A549 (cell line): ENCODE results near the gene THUMPD1.
"Not testable (repeated sequence)": the region's sequence is repeated elsewhere in the genome, so short reads cannot be mapped to it uniquely, and the experiment has no call there.

Experiments used
- BHLHE40 ChIP-seq: IDR thresholded peaks from 2 replicates; pipeline ENCODE4 v1.6.1; 2012; ENCODE audit warnings: low read depth, low read length, inconsistent platforms
- CEBPB ChIP-seq, 2 experiments: fragments of >200 bp in 1 of 2; sonication (Bioruptor Twin) in 1 of 2; formaldehyde crosslinking in 1 of 2; IDR thresholded peaks; 2 replicates each; pipeline ENCODE4 v1.6.1; 2012 to 2016
- CTCF ChIP-seq: fragments of >200 bp; sonication (Bioruptor Twin); formaldehyde crosslinking; IDR thresholded peaks from 3 replicates; pipeline ENCODE4 v1.5.1; 2016
- ELK1 ChIP-seq: fragments of 150-350 bp; IDR thresholded peaks from 2 replicates; pipeline ENCODE4 v1.6.1; 2014; ENCODE audit warnings: low read depth, mild to moderate bottlenecking, low read length
- HOXA7 ChIP-seq: fragments of 250-450 bp; sonication (Bioruptor Pico); IDR thresholded peaks from 2 replicates; pipeline ENCODE4 v1.5.0; 2020; ENCODE audit warnings: mild to moderate bottlenecking, moderate library complexity
- KDM1A ChIP-seq: fragments of 200-600 bp; sonication (generic); IDR thresholded peaks from 2 replicates; pipeline ENCODE4 v1.6.1; 2016; ENCODE audit warnings: low read depth, mild to moderate bottlenecking
- MAX ChIP-seq: IDR thresholded peaks from 2 replicates; pipeline ENCODE4 v1.6.1; 2012
- MYC ChIP-seq: IDR thresholded peaks from 2 replicates; pipeline ENCODE4 v1.6.1; 2012; ENCODE audit warnings: mild to moderate bottlenecking, inconsistent platforms, low read length, improper control_type of control experiment, borderline replicate concordance
- POLR2A ChIP-seq: IDR thresholded peaks from 2 replicates; pipeline ENCODE4 v1.6.1; 2012; ENCODE audit warnings: mild to moderate bottlenecking, low read length
- RARB ChIP-seq: fragments of 250-450 bp; sonication (Bioruptor Pico); IDR thresholded peaks from 2 replicates; pipeline ENCODE4 v1.8.0; 2021; ENCODE audit warnings: mild to moderate bottlenecking, moderate library complexity
- RCOR1 ChIP-seq: fragments of 150-350 bp; IDR thresholded peaks from 2 replicates; pipeline ENCODE4 v1.6.1; 2014; ENCODE audit warnings: antibody characterized with exemption, low read length, low read depth
- REST ChIP-seq: fragments of 200-600 bp; sonication (generic); IDR thresholded peaks from 2 replicates; pipeline ENCODE4 v1.6.1; 2016; ENCODE audit warnings: antibody characterized with exemption, mild to moderate bottlenecking, moderate library complexity
- RNF2 ChIP-seq: fragments of 200-600 bp; sonication (generic); IDR thresholded peaks from 2 replicates; pipeline ENCODE4 v1.6.1; 2016; ENCODE audit warnings: low read depth, mild to moderate bottlenecking, antibody characterized with exemption, moderate library complexity, borderline replicate concordance
- ZFP36 ChIP-seq: fragments of 450-650 bp; IDR thresholded peaks from 2 replicates; pipeline ENCODE4 v1.6.1; 2014; ENCODE audit warnings: borderline replicate concordance; ENCODE audit not compliant: partially characterized antibody

- not testable (repeated sequence) for TF ChIP-seq CEBPB (IDR thresholded peaks at IDR 0.05); CTCF; BHLHE40; ELK1; ZFP36; RNF2; HOXA7 (CRISPR knock-in tag); MYC; RCOR1; POLR2A; KDM1A; MAX; RARB (CRISPR knock-in tag); REST
Observed at GRCh38 chr16:20705972-20706371, 35.6 kb downstream of the THUMPD1 start.
